ENCODE results near the gene ALDH3B2.

The ALDH3B2 gene

DNA sequence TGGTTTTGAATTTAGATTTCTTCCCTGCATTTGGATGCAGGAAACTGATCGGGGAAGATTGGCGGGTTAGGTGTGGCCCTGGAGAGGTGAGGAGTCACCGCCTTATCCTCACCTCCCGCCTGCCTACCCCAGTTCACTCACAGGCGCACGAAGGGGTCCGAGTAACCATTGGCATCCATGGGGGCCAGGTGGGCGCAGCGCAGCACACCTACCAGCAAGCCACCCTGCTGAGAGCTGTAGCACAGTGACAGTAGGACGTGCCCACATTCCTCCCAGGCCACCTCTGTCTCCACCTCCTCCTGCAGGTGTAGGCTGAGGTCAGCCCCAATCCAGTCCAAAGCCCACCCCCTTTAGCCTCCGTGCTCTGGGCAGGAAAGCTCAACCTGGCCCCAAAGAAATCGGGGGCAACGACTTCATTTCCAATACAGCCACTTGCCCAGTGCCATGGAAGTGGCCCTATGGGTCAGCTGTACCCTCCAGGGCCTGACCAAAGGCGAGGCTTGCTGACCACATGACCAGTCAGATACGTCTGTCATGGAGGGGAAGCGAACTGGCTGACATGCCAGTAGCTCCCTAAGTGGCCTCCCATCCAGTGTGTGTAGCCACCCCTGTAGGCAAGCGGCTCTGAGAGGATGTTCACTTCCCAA is 61.0 kb downstream of the ALDH3B2 start:
- H3K9ac ChIP-seq (ENCODE audit: low read depth in 1 of 2, low read length in 2 of 2) = peak overlapping the region; percentile 68 to 79

GRCh38 chr11:67612751-67613150 is 61.7 kb downstream of the ALDH3B2 start:
- Histone ChIP-seq H3K27me3 (ENCODE audit: control insufficient read depth in 2 of 2, insufficient read depth in 2 of 2, low read length in 2 of 2) (peaks cover 0 to 7% of the 10 kb centered on the region in 2 donors), H3K9ac (ENCODE audit: low read depth in 1 of 2, low read length in 2 of 2) (no peak overlapping the region), H3K9me3 (ENCODE audit: control insufficient read depth in 2 of 2, low read length in 2 of 2) (no peaks in the 10 kb centered on the region), H3K36me3 (ENCODE audit: control insufficient read depth in 2 of 2, insufficient read depth in 2 of 2, low read length in 2 of 2) (peaks cover 30 to 38% of the 10 kb centered on the region in 2 donors), H3K4me1 (ENCODE audit: control insufficient read depth in 2 of 2, insufficient read depth in 2 of 2, low read length in 2 of 2) (peaks cover 10 to 16% of the 10 kb centered on the region in 2 donors), H3K4me3 (ENCODE audit: low read length in 2 of 2) (no peak overlapping the region), H3K27ac (ENCODE audit: low read depth in 2 of 2, low read length in 2 of 2) (no peak overlapping the region)

More for the DNA sequence above, 61.0 kb downstream of the ALDH3B2 start:
- Histone ChIP-seq H3K36me3 (ENCODE audit: control insufficient read depth in 2 of 2, insufficient read depth in 2 of 2, low read length in 2 of 2) (peaks cover 30 to 38% of the 10 kb centered on the region in 2 donors), H3K27me3 (ENCODE audit: control insufficient read depth in 2 of 2, insufficient read depth in 2 of 2, low read length in 2 of 2) (peaks cover 0 to 7% of the 10 kb centered on the region in 2 donors), H3K4me3 (ENCODE audit: low read length in 2 of 2) (peak overlapping the region; percentile 55 to 75), H3K4me1 (ENCODE audit: control insufficient read depth in 2 of 2, insufficient read depth in 2 of 2, low read length in 2 of 2) (peaks cover 9 to 13% of the 10 kb centered on the region in 2 donors), H3K9me3 (ENCODE audit: control insufficient read depth in 2 of 2, low read length in 2 of 2) (no peaks in the 10 kb centered on the region), H3K27ac (ENCODE audit: low read depth in 2 of 2, low read length in 2 of 2) (peak overlapping the region; percentile 68 to 87)

All from mucosa of rectum (tissue), 2 donors.